Breast epithelium (tissue), 4 donors: Measurements from ENCODE around the gene ABCA3. TPM values are rescaled to one million over a fixed set of nuclear protein-coding genes. Genes with fewer than 3 reads are reported as not detected.

Experiments used
- DNase-seq, 2 donors: peaks; one replicate each; pipeline ENCODE4 v3.0.0-alpha.2; 2019; ENCODE audit warnings: low spot score in 2 of 2
- H3K27ac ChIP-seq, 2 donors: fragments of 200-600 bp; sonication (generic) in 1 of 2; one replicate each; pipeline ENCODE4 v1.5.1; 2016 to 2019; ENCODE audit warnings: mild to moderate bottlenecking in 1 of 2
- H3K27me3 ChIP-seq, 2 donors: fragments of 200-600 bp; sonication (generic) in 1 of 2; one replicate each; pipeline versions ENCODE4 v1.5.1 to v1.6.0; 2017 to 2019; ENCODE audit warnings: control low read depth in 1 of 2, mild to moderate bottlenecking in 1 of 2
- H3K36me3 ChIP-seq: fragments of 200-600 bp; one replicate; pipeline ENCODE4 v1.5.1; 2019
- H3K4me1 ChIP-seq, 2 donors: fragments of 200-600 bp; sonication (generic); one replicate each; pipeline ENCODE4 v1.5.1; 2016 to 2019; ENCODE audit warnings: control low read depth in 1 of 2
- H3K4me3 ChIP-seq, 3 donors: fragments of 200-600 bp; sonication (generic); 1 replicate in 2 of 3; 2 replicates in 1 of 3; pipeline ENCODE4 v1.5.1; 2016 to 2019; ENCODE audit warnings: mild to moderate bottlenecking in 3 of 3, moderate library complexity in 2 of 3
- H3K9me3 ChIP-seq, 2 donors: fragments of 200-600 bp; sonication (generic) in 1 of 2; one replicate each; pipeline ENCODE4 v1.5.1; 2016 to 2019; ENCODE audit warnings: control low read depth in 1 of 2
- CTCF ChIP-seq, 3 donors: fragments of 450-650 bp; IDR thresholded peaks; one replicate each; pipeline ENCODE4 v1.5.1; 2016 to 2017; ENCODE audit warnings: antibody characterized with exemption in 3 of 3, mild to moderate bottlenecking in 3 of 3, moderate library complexity in 3 of 3
- POLR2A ChIP-seq: fragments of 450-650 bp; IDR thresholded peaks from one replicate; pipeline ENCODE4 v1.6.1; 2016; ENCODE audit warnings: antibody characterized with exemption, mild to moderate bottlenecking, moderate library complexity
- POLR2AphosphoS5 ChIP-seq, 3 donors: sonication (generic); formaldehyde crosslinking; IDR thresholded peaks; one replicate each; pipeline ENCODE4 v1.6.1; 2017; ENCODE audit warnings: antibody characterized with exemption in 3 of 3
- intact Hi-C: fragments of 100-400 bp; cut with DNase I; formaldehyde crosslinking; loops from one replicate; pipeline ENCODE4 v1.15.1; 2023; ENCODE audit warnings: low total_unique reads
- total RNA-seq, 3 donors: library from RNA; depleted of rRNA; stranded (reverse); fragments of >200 nt; gene quantifications; one replicate each; pipeline ENCODE4 v1.1.0, GENCODE V29; 2016

The ABCA3 gene
- total RNA-seq, 3 donors from 2014 or later: 6.2 to 7.8 (median 6.3) TPM

GRCh38 chr16:2326191-2326590 lies 14.3 kb downstream of the ABCA3 start:
- Histone ChIP-seq H3K4me1 (no peaks in the 10 kb centered on the region), H3K27me3 (no peaks in the 10 kb centered on the region), H3K9me3 (no peaks in the 10 kb centered on the region), H3K36me3 (no peaks in the 10 kb centered on the region), H3K4me3 (no peak overlapping the region), H3K27ac (no peak overlapping the region)
- no peak for TF ChIP-seq POLR2A
- intact Hi-C loops: no loop called here
- peak in 1 of 2 donors; percentile 27 for DNase-seq

GRCh38 chr16:2325791-2326190 lies 14.7 kb downstream of the ABCA3 start:
- intact Hi-C loops: no loop called here
- no peak for DNase-seq
- Histone ChIP-seq H3K27me3 (no peaks in the 10 kb centered on the region), H3K36me3 (no peaks in the 10 kb centered on the region), H3K27ac (no peak overlapping the region), H3K4me3 (no peak overlapping the region), H3K4me1 (no peaks in the 10 kb centered on the region), H3K9me3 (no peaks in the 10 kb centered on the region)
- TF ChIP-seq CTCF (IDR thresholded peaks at IDR 0.05) (no peak), POLR2A (no peak), POLR2AphosphoS5 (IDR thresholded peaks at IDR 0.05) (no peak)

GRCh38 chr16:2325181-2325580 lies 15.3 kb downstream of the ABCA3 start:
- intact Hi-C loops: no loop called here
- no peaks in the 10 kb centered on the region for H3K27me3 ChIP-seq
- no peaks in the 10 kb centered on the region for H3K36me3 ChIP-seq
- no peak overlapping the region for H3K4me3 ChIP-seq
- DNase-seq: no peak
- no peak overlapping the region for H3K27ac ChIP-seq
- H3K4me1 ChIP-seq: no peaks in the 10 kb centered on the region
- TF ChIP-seq POLR2A (no peak), POLR2AphosphoS5 (IDR thresholded peaks at IDR 0.05) (no peak), CTCF (IDR thresholded peaks at IDR 0.05) (no peak)
- H3K9me3 ChIP-seq: no peaks in the 10 kb centered on the region

- Histone ChIP-seq H3K9me3 (no peaks in the 10 kb centered on the region), H3K36me3 (no peaks in the 10 kb centered on the region), H3K27ac (no peak overlapping the region), H3K4me1 (no peaks in the 10 kb centered on the region), H3K27me3 (no peaks in the 10 kb centered on the region), H3K4me3 (no peak overlapping the region)
- no peak for DNase-seq
- intact Hi-C loops: no loop called here
- TF ChIP-seq POLR2A (no peak), POLR2AphosphoS5 (IDR thresholded peaks at IDR 0.05) (no peak), CTCF (IDR thresholded peaks at IDR 0.05) (no peak)
These were observed 16.1 kb downstream of the ABCA3 start for GRCh38 chr16:2324296-2324859.

- no peak overlapping the region for H3K4me3 ChIP-seq
- intact Hi-C loops: no loop called here
- H3K27me3 ChIP-seq: no peaks in the 10 kb centered on the region
- no peaks in the 10 kb centered on the region for H3K36me3 ChIP-seq
- DNase-seq: no peak
- no peaks in the 10 kb centered on the region for H3K9me3 ChIP-seq
- no peak overlapping the region for H3K27ac ChIP-seq
- H3K4me1 ChIP-seq: no peaks in the 10 kb centered on the region
- no peak for TF ChIP-seq CTCF (IDR thresholded peaks at IDR 0.05)
These were observed 16.8 kb downstream of the ABCA3 start for GRCh38 chr16:2323701-2324100.

GRCh38 chr16:2319606-2320005 lies 20.9 kb downstream of the ABCA3 start:
- TF ChIP-seq POLR2A (no peak), POLR2AphosphoS5 (IDR thresholded peaks at IDR 0.05) (no peak), CTCF (IDR thresholded peaks at IDR 0.05) (no peak)
- intact Hi-C loops: loop anchor here (1.0 kb wide), 1 partner anchor 31 kb away; no protein-coding TSS in a partner anchor
- no peaks in the 10 kb centered on the region for H3K27me3 ChIP-seq
- H3K4me1 ChIP-seq: no peaks in the 10 kb centered on the region
- no peaks in the 10 kb centered on the region for H3K36me3 ChIP-seq
- H3K27ac ChIP-seq: no peak overlapping the region
- H3K4me3 ChIP-seq: no peak overlapping the region
- no peak for DNase-seq
- no peaks in the 10 kb centered on the region for H3K9me3 ChIP-seq
